Adipose tissue (tissue), 3 donors: ENCODE results near the gene PIR. TPM values are rescaled to one million over a fixed set of nuclear protein-coding genes. Genes with fewer than 3 reads are reported as not detected.

Experiments used
- H3K27ac ChIP-seq: one replicate; pipeline ENCODE4 v1.5.1; 2013; ENCODE audit warnings: low read depth, low read length
- WGBS, 3 donors: extraction: QIAGEN DNeasy Blood & Tissue Kit; methylation state at CpG; one replicate each; pipeline ENCODE4 v1.1.7; 2013; 5-methylcytosine and 5-hydroxymethylcytosine counted together
- polyA plus RNA-seq, 3 donors: library from polyadenylated mRNA; stranded (reverse); fragments of 200-250 nt; gene quantifications; one replicate each; pipeline ENCODE4 v1.2.3, GENCODE V29; 2013
- donor health status: healthy with polysubstance abuse.
- donor health status: Bipolar disorder and iron deficiency.
- donor health status: healthy.

Gene PIR
- polyA plus RNA-seq, 3 donors, result 2.3 to 29.9 (median 18.9) TPM

- H3K27ac ChIP-seq, result no peak overlapping the region
- WGBS, 3 donors, result 55 to 69% (median 63%) methylated on average over 2 of the region's 2 CpGs
Observed at GRCh38 chrX:15435836-15436619, 57.1 kb downstream of the PIR start.

GRCh38 chrX:15434205-15434604, 58.9 kb downstream of the PIR start:
- WGBS, 3 donors, result 56 to 75% (median 70%) methylated on average over 2 of the region's 2 CpGs
- H3K27ac ChIP-seq, result no peak overlapping the region

GRCh38 chrX:15430584-15430983, 62.5 kb downstream of the PIR start:
- WGBS, 3 donors, result 26 to 70% (median 36%) methylated on average over 1 of the region's 1 CpG
- no peak overlapping the region for H3K27ac ChIP-seq

GRCh38 chrX:15430076-15430475, 63.1 kb downstream of the PIR start:
- 61 to 91% (median 63%) methylated on average over 2 of the region's 2 CpGs for WGBS, 3 donors
- no peak overlapping the region for H3K27ac ChIP-seq

GRCh38 chrX:15425024-15425423, 68.1 kb downstream of the PIR start:
- 60 to 90% (median 62%) methylated on average over 1 of the region's 1 CpG for WGBS, 3 donors
- no peak overlapping the region for H3K27ac ChIP-seq

GRCh38 chrX:15418707-15419181, 74.4 kb downstream of the PIR start:
- 50 to 66% (median 64%) methylated on average over 3 of the region's 3 CpGs for WGBS, 3 donors
- no peak overlapping the region for H3K27ac ChIP-seq

GRCh38 chrX:15418041-15418706, 75.0 kb downstream of the PIR start:
- no peak overlapping the region for H3K27ac ChIP-seq
- 47 to 60% (median 58%) methylated on average over 6 of the region's 6 CpGs for WGBS, 3 donors

- WGBS, 3 donors, result 81 to 84% (median 82%) methylated on average over 10 of the region's 10 CpGs
- H3K27ac ChIP-seq, result no peak overlapping the region
Observed at GRCh38 chrX:15416133-15416993, 76.8 kb downstream of the PIR start.

GRCh38 chrX:15413101-15413500, 80.0 kb downstream of the PIR start:
- H3K27ac ChIP-seq, result no peak overlapping the region
- 67 to 70% (median 69%) methylated on average over 6 of the region's 6 CpGs for WGBS, 3 donors

- H3K27ac ChIP-seq, result no peak overlapping the region
- WGBS, 3 donors, result 54 to 85% (median 74%) methylated on average over 2 of the region's 2 CpGs
Observed at GRCh38 chrX:15410947-15411346, 82.2 kb downstream of the PIR start.

GRCh38 chrX:15410430-15410829, 82.7 kb downstream of the PIR start:
- no peak overlapping the region for H3K27ac ChIP-seq

- no peak overlapping the region for H3K27ac ChIP-seq
- WGBS, 3 donors, result 62 to 82% (median 81%) methylated on average over 3 of the region's 3 CpGs
Observed at GRCh38 chrX:15405846-15406245, 87.3 kb downstream of the PIR start.

GRCh38 chrX:15404401-15405096, 88.6 kb downstream of the PIR start:
- WGBS, 3 donors, result 29 to 70% (median 40%) methylated on average over 7 of the region's 7 CpGs
- H3K27ac ChIP-seq, result no peak overlapping the region

GRCh38 chrX:15401378-15401777, 91.8 kb downstream of the PIR start:
- no peak overlapping the region for H3K27ac ChIP-seq
- 38 to 45% (median 39%) methylated on average over 2 of the region's 2 CpGs for WGBS, 3 donors

GRCh38 chrX:15399962-15400391, 93.2 kb downstream of the PIR start:
- 16 to 62% (median 58%) methylated on average over 3 of the region's 3 CpGs for WGBS, 3 donors
- no peak overlapping the region for H3K27ac ChIP-seq

GRCh38 chrX:15398874-15399273, 94.3 kb downstream of the PIR start:
- no peak overlapping the region for H3K27ac ChIP-seq

- H3K27ac ChIP-seq, result no peak overlapping the region
- WGBS, 3 donors, result 48 to 77% (median 66%) methylated on average over 2 of the region's 2 CpGs
Observed at GRCh38 chrX:15395789-15396188, 97.3 kb downstream of the PIR start.

- H3K27ac ChIP-seq, result no peak overlapping the region
- whole genome bisulfite sequencing, 3 donors, result 66 to 90% (median 87%) methylated on average over 4 of the region's 4 CpGs
Observed at GRCh38 chrX:15391850-15392249, 101.3 kb downstream of the PIR start.
